NCI-H2227 treated with DMSO at 0.1 percent for 48 hours (cell line): ENCODE results near the gene TEKT3.

Experiments used
- DNase-seq: peaks from one replicate; lab custom pipeline; 2025; lab: John Stamatoyannopoulos, UW

TEKT3 gene

DNA sequence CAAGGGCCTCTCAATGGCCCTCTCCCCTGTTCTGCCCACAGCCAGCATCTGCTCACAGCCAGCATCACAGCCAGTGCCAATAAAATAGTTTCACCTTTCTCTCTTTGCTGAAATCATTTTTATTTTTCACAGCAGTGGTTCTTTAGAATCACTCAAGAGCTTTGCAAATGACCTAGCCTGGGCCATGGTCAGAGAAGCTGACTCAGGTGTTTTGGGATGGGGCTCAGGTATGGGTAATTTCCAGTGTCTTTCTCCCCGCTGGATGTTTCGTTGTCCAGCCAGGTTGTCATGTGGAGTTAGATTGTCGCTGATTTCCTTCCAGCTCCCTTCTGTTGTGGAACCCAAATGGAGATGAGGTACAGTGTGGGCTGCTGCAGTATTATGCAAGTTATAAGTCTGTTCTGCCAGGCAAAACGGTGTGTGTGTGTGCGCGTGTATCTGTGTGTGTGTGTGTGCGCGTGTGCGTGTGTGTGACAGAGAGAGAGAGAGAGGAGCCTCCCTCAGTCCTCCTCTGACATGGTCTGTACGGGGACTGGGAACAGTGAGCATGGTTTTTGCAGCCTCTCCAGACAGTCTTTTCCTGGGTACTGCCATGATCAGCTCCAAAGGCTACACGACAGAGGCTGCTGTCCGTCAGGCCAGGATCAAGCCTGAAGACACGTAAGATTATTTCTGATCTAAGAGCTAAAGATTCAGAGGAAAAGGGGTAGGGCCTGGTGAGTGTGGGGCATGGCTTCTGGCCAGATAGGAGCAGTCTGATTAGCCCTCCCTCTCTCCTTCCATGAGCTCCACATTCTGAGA is 74.9 kb downstream of the TEKT3 start:
- DNase-seq, result no peak

DNA sequence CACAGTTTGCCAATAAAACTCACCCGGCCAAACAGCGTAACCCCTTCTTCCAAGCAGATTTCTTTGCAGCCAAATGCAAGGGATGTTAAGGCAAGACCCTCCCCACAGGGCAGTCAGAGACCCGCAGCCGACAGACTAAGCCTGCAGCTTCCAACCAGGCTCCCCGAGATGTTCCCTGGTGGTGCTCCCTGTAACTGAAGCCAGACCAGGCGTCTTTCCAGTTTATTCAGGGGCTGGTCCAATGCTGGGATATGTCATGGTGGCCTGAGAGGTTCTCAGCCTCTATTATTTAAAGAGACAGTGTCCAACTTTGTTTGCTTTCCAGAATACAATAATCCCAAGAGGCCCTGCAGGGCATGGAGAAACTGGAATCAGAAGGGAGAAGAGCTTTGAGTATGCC is 76.3 kb downstream of the TEKT3 start, which contains the start of gene PMP22:
PMP22 (minus strand) TSS at position 196 of the 400 bp plus-strand sequence. CDS start 4,599 bp downstream, outside the sequence.
- no peak for DNase-seq

DNA sequence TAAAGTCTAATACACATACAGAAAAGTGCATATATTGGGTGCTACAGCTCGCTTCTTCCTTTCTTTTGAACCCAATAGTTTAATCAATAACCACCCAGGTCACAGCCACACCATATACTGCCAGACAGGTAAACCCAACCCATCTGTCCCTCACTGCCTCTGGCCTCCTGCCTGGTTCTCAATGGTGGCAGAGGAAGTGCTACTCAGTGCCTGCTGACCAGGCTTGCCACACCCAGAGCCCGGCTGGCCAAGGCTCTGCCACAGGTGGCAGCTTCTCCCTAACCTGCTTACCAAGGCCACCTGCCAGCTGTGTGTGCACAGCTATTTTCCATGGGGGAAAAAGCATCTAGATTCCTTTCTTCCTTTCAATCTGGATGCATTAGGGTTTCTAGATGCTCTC is 76.9 kb downstream of the TEKT3 start:
- DNase-seq, result no peak

DNA sequence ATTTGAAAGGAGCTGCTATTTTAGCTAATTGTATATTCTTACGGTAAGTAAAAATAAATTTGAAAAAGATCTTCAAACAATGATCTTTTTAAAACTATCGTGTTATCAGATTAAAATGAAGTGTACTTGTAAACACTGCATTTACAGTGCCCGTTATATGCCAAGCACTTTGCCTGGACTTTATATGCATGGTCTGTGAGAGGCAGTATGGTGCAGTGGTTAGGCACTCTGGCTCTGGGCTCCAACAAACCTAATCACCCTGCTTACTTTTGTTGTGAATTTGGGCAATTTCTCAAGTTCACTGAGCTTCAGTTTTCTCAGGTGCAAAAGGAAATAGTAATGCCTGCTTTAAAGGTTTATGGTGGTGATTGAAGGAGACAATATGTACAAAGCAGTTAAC is 77.7 kb downstream of the TEKT3 start:
- DNase-seq, result no peak

DNA sequence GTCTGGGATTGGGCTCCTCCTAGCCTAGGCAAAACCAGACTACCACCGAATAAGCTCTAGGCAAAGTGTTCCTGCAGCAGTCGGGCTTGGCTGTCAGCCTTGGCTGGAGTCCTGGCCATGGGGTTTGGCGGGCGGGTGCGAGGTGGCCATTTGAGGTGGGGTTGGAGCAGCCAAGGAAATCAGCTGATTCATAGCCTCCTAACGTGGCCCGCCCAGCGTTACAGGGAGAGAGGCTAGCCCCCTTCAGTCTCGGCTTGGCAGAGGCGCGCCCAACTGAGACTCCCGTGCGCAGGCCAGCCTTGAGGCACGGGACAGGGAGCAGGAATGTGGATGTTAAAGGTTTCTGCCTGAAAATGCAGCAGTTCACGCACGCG is 78.2 kb downstream of the TEKT3 start:
- DNase-seq, result no peak

DNA sequence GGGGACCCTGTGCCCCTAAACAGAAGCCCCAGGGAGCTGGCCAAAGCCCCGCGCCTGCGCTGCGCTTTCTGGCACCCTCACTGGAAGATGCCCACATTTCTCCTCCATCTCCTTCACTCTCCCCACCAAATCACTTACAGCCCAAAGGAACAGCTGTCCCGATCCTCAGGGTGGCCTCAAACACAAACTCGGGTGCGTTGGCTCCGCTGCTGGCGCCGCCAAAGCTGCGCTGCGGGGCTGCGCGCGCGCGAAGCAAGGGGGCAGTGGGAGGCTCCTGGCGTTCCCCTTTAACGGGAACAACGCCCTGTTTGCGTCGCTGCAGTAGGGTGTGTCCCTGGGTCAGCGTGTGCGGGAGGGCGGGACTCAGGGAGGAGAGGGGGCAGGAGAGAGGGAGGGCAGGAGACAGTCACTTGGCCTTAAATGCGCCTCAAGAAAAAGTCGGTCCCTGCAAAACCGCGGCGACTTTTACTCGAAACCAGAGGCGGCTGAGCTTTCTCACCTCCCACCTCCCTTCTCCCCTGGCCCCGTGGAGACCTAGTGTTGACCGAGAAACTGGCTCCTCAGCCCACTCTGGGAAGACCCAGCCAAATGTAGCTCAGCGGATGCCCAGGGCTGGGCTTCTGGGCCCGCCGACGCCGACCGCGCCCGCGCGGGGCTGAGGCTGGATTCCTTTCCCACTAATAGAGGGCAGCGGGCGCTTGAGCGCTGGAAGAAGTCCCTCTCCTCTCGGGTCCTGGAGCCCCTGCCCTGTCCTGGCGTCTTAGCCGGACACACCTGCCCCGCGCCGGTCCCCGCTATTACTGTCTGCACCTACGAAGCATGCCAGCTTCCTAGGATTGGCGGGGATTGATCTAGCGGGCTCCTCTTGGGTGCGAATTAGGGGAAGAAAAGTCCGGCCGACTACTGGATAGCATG is 78.8 kb downstream of the TEKT3 start:
- DNase-seq, result no peak

DNA sequence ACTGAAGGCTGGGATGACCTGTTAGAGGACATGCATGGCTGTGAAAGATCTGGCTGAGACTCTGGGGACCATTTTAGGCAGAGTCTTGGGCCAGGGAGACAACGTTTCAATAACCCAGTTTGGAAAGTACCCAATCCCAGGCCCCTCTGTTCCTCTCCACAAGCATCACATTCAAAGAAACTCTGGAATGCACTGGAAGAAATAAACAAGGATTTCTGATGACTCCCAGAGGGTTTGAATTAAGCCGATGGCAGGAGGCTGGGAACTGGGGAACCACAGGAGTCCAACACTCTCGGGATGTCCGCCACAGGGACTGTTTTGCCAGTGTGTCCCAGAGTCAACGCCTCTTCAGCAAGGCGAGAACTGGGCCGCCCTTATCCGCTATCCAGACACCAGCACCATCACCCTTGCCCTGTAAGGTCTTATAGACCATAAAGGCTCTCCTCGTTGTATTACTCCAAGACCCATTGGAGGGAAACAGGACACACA is 79.6 kb downstream of the TEKT3 start:
- DNase-seq, result no peak

DNA sequence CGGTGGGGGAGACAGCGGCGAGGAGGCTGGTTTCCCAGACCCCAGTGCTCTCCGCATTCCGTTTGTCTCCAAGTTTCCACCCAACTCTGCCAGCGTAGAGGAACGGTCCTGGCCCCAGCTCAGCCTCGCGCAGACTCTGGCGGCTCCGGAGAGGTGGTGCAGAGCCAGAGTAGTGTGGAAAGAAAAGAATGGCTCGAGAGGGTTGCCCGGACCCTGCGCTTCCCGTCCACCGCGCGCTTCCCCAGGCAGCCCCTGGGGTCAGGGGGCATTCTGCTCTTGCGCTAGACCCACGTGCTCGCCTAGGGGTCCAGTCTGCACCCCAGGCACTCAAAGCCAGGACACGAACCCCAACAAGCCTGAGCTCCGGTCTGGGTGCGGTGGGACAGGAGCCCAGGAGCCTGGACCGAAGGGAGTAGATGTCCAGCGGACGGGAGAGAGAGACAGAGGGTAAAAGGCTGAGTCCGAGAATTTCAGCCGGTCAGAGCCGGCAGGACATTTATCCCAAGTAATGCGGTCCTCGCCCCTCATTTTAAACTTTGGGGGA is 80.1 kb downstream of the TEKT3 start:
- no peak for DNase-seq

DNA sequence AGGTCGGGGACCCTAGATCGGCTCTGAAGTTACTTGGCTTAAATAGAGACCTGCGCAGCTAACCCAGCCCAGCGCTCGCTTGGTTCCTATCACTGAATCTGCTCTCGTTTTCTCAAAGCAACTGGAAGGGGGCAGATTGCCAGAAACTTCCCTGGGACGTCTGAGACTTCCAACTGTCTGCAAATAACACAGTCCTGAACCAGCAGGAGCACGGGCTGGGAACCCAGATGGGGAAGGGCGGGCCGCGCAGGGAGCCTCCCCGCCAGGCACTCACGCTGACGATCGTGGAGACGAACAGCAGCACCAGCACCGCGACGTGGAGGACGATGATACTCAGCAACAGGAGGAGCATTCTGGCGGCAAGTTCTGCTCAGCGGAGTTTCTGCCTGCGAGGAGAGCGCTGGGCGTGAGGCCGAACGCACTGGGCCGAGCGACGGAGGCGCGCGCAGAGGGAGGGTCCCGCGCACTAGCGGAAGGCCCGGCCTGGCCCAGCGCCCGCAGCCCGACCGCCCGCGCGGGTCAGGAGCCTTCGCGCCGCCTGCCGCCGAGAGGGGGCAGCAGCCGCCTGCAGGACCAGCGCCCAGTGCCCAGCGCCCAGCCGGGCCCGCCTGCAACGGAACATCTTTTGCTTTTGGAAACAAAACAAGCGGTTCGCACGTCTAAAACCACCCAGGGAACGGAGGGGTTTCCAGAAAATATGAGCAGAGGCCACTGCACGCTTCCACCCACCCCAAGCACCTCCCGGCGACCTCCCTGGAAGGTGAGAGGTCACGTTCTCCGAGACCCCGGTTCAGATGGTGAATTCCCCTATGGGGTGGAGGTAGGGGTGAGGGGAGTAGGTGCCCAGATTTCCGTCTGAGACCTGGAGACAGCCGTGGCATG is 80.8 kb downstream of the TEKT3 start:
- peak; percentile 30 for DNase-seq

DNA sequence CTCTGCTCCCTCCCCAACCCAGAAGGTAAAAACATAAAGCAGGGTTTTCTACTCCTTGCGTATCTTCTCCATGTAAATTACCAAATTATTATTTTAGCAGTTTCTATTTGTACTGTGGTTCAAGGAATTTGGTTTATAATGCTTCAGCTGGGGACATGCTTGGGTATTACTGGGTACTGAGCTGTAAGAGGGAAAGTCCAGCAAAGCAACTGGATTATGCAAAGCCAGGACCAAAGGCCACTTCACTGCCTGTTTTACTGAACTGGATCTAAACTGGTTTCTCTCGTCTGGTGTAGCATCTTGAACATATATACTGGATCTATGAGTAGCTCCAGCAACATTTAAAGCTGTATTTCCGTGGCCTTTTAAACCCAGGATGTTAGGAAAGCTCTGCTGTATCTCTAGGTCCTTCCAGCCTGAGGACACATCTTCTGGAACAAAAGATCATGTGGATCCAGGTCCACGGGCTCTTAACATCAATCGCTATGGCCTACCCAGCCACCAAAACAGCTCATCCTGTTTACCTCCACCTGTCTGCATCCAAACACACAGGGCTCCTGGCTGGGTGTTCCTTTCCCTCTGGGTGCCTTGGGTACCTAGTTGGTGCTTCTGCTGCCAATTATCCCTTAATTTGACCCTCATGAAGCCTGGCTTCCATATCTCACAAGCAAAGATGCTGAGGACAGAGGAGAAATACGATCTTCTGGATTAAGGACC is 83.4 kb downstream of the TEKT3 start:
- DNase-seq, result no peak

DNA sequence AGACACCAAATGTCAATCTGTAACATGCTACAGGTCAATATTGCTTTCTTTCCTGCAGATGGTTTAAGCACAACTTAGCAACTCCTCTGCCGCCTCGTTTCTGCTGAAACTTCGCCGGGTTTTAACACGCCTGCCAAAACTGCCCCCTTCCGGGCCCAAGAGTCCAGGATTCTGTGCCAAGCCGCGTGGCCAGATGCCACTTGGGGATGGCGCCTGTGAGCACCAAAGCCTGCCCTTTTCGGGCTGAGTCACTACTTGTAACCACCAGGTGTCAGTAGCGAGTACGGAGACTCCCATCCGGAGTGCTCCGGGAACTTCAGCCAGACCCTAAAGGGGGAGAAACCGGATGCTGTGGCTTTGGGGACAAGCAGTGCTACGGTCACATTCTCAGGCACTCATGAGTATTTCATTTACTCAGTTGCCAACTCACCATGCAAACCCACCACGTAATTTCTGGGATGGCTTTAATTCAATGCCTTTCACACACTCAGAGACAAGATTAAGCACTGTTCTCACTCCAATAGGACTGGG is 84.1 kb downstream of the TEKT3 start:
- DNase-seq, result no peak

DNA sequence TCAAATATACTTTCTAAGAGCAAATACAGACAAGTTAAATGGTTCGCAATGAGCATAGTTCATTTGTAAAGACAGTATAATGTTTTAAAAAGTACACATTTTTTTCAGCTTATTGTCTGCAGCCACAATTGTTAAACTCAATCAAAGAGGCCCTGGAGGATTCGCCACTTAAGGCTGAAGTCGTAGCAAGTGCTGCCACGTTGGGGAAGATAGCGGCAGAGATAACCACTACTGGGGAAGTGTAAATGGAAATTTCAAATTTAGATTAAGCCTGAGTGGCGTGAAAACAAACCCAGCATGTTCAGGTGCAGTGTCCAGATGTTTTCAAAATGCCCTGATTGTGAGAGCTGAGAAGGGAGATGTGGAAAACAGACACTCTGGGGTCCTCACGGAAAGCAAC is 84.7 kb downstream of the TEKT3 start:
- DNase-seq, result no peak

DNA sequence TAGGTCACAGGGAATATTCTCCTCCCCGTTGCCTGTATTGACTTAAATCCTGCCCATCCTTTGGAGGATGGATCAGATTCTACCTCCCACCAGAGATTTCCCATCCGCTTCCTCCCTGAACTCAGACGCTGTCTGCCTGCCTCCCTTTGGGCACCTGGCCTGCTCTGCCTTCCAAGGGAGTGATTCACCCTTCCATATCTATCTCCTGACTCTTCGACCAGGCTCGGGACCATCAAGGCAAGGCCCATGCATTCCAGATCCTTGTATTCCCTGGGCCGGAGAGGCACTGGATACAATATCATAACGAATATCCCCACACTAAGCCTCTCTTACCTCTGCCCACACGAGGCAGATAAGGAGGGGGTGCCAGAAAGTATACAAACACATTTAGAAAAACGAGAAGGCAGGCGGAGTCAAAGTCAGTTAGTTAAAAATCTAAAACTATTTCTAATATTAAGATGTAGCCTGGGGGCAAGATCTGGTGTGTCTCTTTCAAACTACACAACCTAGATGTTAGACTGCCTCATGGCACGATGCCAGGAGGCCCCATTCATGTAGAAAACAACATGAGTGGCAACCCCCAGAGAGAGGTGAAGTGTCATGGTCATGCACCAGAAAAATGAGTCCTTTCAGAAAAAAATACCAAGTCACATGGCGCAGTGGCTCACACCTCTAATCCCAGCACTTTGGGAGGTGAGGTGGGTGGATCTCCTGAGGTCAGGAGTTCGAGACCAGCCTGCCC is 85.5 kb downstream of the TEKT3 start:
- DNase-seq, result no peak
